ENCODE results near the gene SPR. TPM values are rescaled to one million over a fixed set of nuclear protein-coding genes. Genes with fewer than 3 reads are reported as not detected.
A peak's percentile ranks its signal among the peaks of the same experiment; 100 is the strongest.

SPR gene
- total and polyA plus RNA-seq, 2 of the 13 experiments (the other 11 are each of a cell fraction or from before 2014, with no cell fraction given), result 34.0 to 96.0 TPM

GRCh38 chr2:72887032-72887739, at the start of gene SPR (continued):
- TF ChIP-seq ZSCAN31 (CRISPR knock-in tag; IDR thresholded peaks at IDR 0.05; ENCODE audit: low read depth) (peak; percentile 77; the same call in 1 of the 2 replicates), GTF2F1 (IDR thresholded peaks at IDR 0.05; ENCODE audit: low read length) (no peak), MZF1 (CRISPR knock-in tag; IDR thresholded peaks at IDR 0.05; ENCODE audit: borderline replicate concordance) (no peak), NCOA1 (CRISPR knock-in tag; IDR thresholded peaks at IDR 0.05) (no peak), HNF4A (CRISPR knock-in tag; IDR thresholded peaks at IDR 0.05) (peak; percentile 41; the same call in 1 of the 2 replicates), SMC3 (IDR thresholded peaks at IDR 0.05; ENCODE audit: low read length) (no peak), SMYD3 (CRISPR knock-in tag; IDR thresholded peaks at IDR 0.05) (no peak), FOSL1 (CRISPR knock-in tag; IDR thresholded peaks at IDR 0.05; ENCODE audit: borderline replicate concordance) (no peak), MLXIP (CRISPR knock-in tag; IDR thresholded peaks at IDR 0.05; ENCODE audit: borderline replicate concordance) (no peak; the same call in 1 of the 2 replicates), TOPORS (CRISPR knock-in tag; IDR thresholded peaks at IDR 0.05) (no peak), KDM2A (CRISPR knock-in tag; IDR thresholded peaks at IDR 0.05; ENCODE audit: borderline replicate concordance, low read depth) (no peak; the same call in 1 of the 2 replicates), CENPBD1 (CRISPR knock-in tag; IDR thresholded peaks at IDR 0.05; ENCODE audit: borderline replicate concordance, low read depth) (0 out of 2 replicates have a peak, but pooled peaks have one; percentile 7), PAF1 (CRISPR knock-in tag; IDR thresholded peaks at IDR 0.05) (no peak), PRMT3 (CRISPR knock-in tag; IDR thresholded peaks at IDR 0.05; ENCODE audit: borderline replicate concordance, low read depth) (no peak), KDM4B (CRISPR knock-in tag; IDR thresholded peaks at IDR 0.05) (no peak), ARID4A (CRISPR knock-in tag; IDR thresholded peaks at IDR 0.05; ENCODE audit: borderline replicate concordance) (peak; percentile 60; the same call in 1 of the 2 replicates), FOXO1 (CRISPR knock-in tag; IDR thresholded peaks at IDR 0.05) (no peak; the same call in none of the 2 replicates), U2AF1 (optimal IDR thresholded peaks at IDR 0.05; ENCODE audit: low read depth, low read length) (no peak), ZBTB34 (CRISPR knock-in tag; IDR thresholded peaks at IDR 0.05) (no peak), LBX2 (CRISPR knock-in tag; IDR thresholded peaks at IDR 0.05; ENCODE audit: borderline replicate concordance) (no peak)
